HG03521 (cell line): Measurements from ENCODE around the gene CDCA4.
A peak's percentile ranks its signal among the peaks of the same experiment; 100 is the strongest.

Experiments used
- ATAC-seq: cut with Tn5 transposase; IDR thresholded peaks from one replicate; pipeline ENCODE4 v1.9.1; 2021; ENCODE audit warnings: mild to moderate bottlenecking, moderate library complexity; ENCODE audit not compliant: unreplicated experiment

CDCA4 gene

GRCh38 chr14:104993808-104994591, 26.9 kb downstream of the CDCA4 start:
- ATAC-seq = no peak

GRCh38 chr14:104993306-104993705, 27.6 kb downstream of the CDCA4 start:
- no peak for ATAC-seq

- ATAC-seq = no peak
Measured at GRCh38 chr14:104992501-104992900, 28.4 kb downstream of the CDCA4 start.

GRCh38 chr14:104991896-104992230, 29.0 kb downstream of the CDCA4 start:
- no peak for ATAC-seq

GRCh38 chr14:104989951-104990303, 31.0 kb downstream of the CDCA4 start:
- no peak for ATAC-seq

GRCh38 chr14:104989236-104989950, 31.5 kb downstream of the CDCA4 start:
- no peak for ATAC-seq

- ATAC-seq = no peak
Measured at GRCh38 chr14:104986487-104987164, 34.3 kb downstream of the CDCA4 start.

GRCh38 chr14:104985675-104986486, 35.0 kb downstream of the CDCA4 start, which contains the start of gene CLBA1:
Gene CLBA1 (plus strand): TSS chr14:104985788. CDS start chr14:104986432, 644 bp downstream.
- ATAC-seq = peak; percentile 91

GRCh38 chr14:104984056-104984894, 36.6 kb downstream of the CDCA4 start:
- no peak for ATAC-seq

- ATAC-seq = no peak
Measured at GRCh38 chr14:104983231-104983721, 37.6 kb downstream of the CDCA4 start.

- ATAC-seq = no peak
Measured at GRCh38 chr14:104982548-104983230, 38.2 kb downstream of the CDCA4 start.

- no peak for ATAC-seq
Measured at GRCh38 chr14:104981699-104982541, 39.0 kb downstream of the CDCA4 start.

GRCh38 chr14:104980611-104981531, 40.0 kb downstream of the CDCA4 start:
- ATAC-seq = no peak

GRCh38 chr14:104979758-104980610, 40.9 kb downstream of the CDCA4 start:
- no peak for ATAC-seq

- no peak for ATAC-seq
Measured at GRCh38 chr14:104978746-104979691, 41.9 kb downstream of the CDCA4 start.
